ENCODE results near the gene KIAA0930. TPM values are rescaled to one million over a fixed set of nuclear protein-coding genes. Genes with fewer than 3 reads are reported as not detected.

The KIAA0930 gene
- total RNA-seq, 1 experiment from 2014 or later, result 87.7 TPM

- no peak for DNase-seq (ENCODE audit: low read depth)
These were observed 95.8 kb downstream of the KIAA0930 start for GRCh38 chr22:45144916-45145315.

GRCh38 chr22:45142376-45142775, 98.3 kb downstream of the KIAA0930 start:
- DNase-seq (ENCODE audit: low read depth), result no peak

Small RNAs within 50 kb of the gene (small RNA-seq; reads per million reads assigned to genes)
- gene MIR1249, result not detected

Other genes with a start within 250 kb of the KIAA0930 start
- 1.8 and 3.9 TPM in 2 replicates for gene PHF21B, start 230.9 kb downstream of the KIAA0930 start, total RNA-seq (2014; rRNA removed; shearing (Covaris generic))
- 124 and 160 TPM in 2 replicates for gene NUP50, start 77.0 kb downstream of the KIAA0930 start, total RNA-seq (2014; rRNA removed; shearing (Covaris generic))
- not detected in 2 replicates for gene UPK3A, start 44.1 kb upstream of the KIAA0930 start, total RNA-seq (2014; rRNA removed; shearing (Covaris generic))
- 19.2 and 20.0 TPM in 2 replicates for gene FAM118A, start 69.0 kb upstream of the KIAA0930 start, total RNA-seq (2014; rRNA removed; shearing (Covaris generic))
- not detected in 2 replicates for gene SMC1B, start 172.7 kb upstream of the KIAA0930 start, total RNA-seq (2014; rRNA removed; shearing (Covaris generic))
- gene RIBC2, start 172.8 kb upstream of the KIAA0930 start, total RNA-seq (2014; rRNA removed; shearing (Covaris generic)), result 1.1 and 1.2 TPM in 2 replicates

Measured in HT1080 (cell line).